Upper lobe of left lung (tissue), 4 donors: ENCODE results near the gene TRIM7.

Experiments
- EP300 ChIP-seq, 4 donors: sonication (generic); formaldehyde crosslinking; IDR thresholded peaks; one replicate each; pipeline ENCODE4 v1.5.1; 2017; ENCODE audit warnings: antibody characterized with exemption in 4 of 4, control low read depth in 2 of 4
- POLR2A ChIP-seq, 4 donors: fragments of 450-650 bp; IDR thresholded peaks; one replicate each; pipeline ENCODE4 v1.5.1; 2016 to 2017; ENCODE audit warnings: antibody characterized with exemption in 4 of 4, mild to moderate bottlenecking in 2 of 4
- TF ChIP-seq, protein P1 (sequence below), 6 experiments: fragments of 450-650 bp in 4 of 6; fragments of 200-600 bp in 2 of 6; sonication (generic) in 2 of 6; IDR thresholded peaks; one replicate each; pipeline ENCODE4 v1.5.1; 2016 to 2019; ENCODE audit warnings: antibody characterized with exemption in 6 of 6

GRCh38 chr5:181164076-181164952 is 40.7 kb downstream of the TRIM7 start:
- TF ChIP-seq, protein P1, sequence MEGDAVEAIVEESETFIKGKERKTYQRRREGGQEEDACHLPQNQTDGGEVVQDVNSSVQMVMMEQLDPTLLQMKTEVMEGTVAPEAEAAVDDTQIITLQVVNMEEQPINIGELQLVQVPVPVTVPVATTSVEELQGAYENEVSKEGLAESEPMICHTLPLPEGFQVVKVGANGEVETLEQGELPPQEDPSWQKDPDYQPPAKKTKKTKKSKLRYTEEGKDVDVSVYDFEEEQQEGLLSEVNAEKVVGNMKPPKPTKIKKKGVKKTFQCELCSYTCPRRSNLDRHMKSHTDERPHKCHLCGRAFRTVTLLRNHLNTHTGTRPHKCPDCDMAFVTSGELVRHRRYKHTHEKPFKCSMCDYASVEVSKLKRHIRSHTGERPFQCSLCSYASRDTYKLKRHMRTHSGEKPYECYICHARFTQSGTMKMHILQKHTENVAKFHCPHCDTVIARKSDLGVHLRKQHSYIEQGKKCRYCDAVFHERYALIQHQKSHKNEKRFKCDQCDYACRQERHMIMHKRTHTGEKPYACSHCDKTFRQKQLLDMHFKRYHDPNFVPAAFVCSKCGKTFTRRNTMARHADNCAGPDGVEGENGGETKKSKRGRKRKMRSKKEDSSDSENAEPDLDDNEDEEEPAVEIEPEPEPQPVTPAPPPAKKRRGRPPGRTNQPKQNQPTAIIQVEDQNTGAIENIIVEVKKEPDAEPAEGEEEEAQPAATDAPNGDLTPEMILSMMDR (IDR thresholded peaks at IDR 0.05), result no peak
- TF ChIP-seq EP300 (IDR thresholded peaks at IDR 0.05) (no peak), POLR2A (IDR thresholded peaks at IDR 0.05) (no peak)
